Effector memory CD8-positive, alpha-beta T cell (primary cell): ENCODE results near the gene CEACAM1.
"Not testable (repeated sequence)": the region's sequence is repeated elsewhere in the genome, so short reads cannot be mapped to it uniquely, and the experiment has no call there.

ENCODE experiments used
- ATAC-seq: fragments of 150-1000 bp; cut with Tn5 transposase; replicated peaks from 2 replicates; pipeline ENCODE4 v1.10.0; 2021; ENCODE audit warnings: mild to moderate bottlenecking, moderate library complexity
- DNase-seq, 3 experiments: peaks; one replicate each; pipeline ENCODE4 v3.0.0; 2021
- H3K27ac Mint-ChIP-seq, 2 donors: one replicate each; pipeline ENCODE4 v1.8.0; 2022; ENCODE audit warnings: mild to moderate bottlenecking in 2 of 2, mixed read lengths in 2 of 2, moderate library complexity in 2 of 2
- H3K27me3 Mint-ChIP-seq, 2 donors: one replicate each; pipeline ENCODE4 v1.8.0; 2022; ENCODE audit warnings: mixed read lengths in 2 of 2
- H3K36me3 Mint-ChIP-seq: one replicate; pipeline ENCODE4 v1.8.0; 2022; ENCODE audit warnings: mild to moderate bottlenecking, moderate library complexity, mixed read lengths; ENCODE audit not compliant: insufficient read depth
- H3K4me1 Mint-ChIP-seq, 2 donors: one replicate each; pipeline ENCODE4 v1.8.0; 2022; ENCODE audit warnings: low read depth in 2 of 2, mixed read lengths in 2 of 2
- H3K4me3 Mint-ChIP-seq, 2 donors: one replicate each; pipeline ENCODE4 v1.8.0; 2022; ENCODE audit warnings: mild to moderate bottlenecking in 2 of 2, mixed read lengths in 2 of 2, moderate library complexity in 2 of 2
- H3K9me3 Mint-ChIP-seq, 2 donors: one replicate each; pipeline ENCODE4 v1.8.0; 2022; ENCODE audit warnings: mixed read lengths in 2 of 2

Gene CEACAM1

GRCh38 chr19:42514449-42514848 is 13.8 kb downstream of the CEACAM1 start:
- H3K27ac Mint-ChIP-seq = no peak overlapping the region
- H3K4me3 Mint-ChIP-seq = no peak overlapping the region
- no peak for DNase-seq
- no peaks in the 10 kb centered on the region for H3K9me3 Mint-ChIP-seq
- ATAC-seq = no peak
- H3K27me3 Mint-ChIP-seq = no peaks in the 10 kb centered on the region
- H3K4me1 Mint-ChIP-seq = peaks cover 0 to 2% of the 10 kb centered on the region in 2 donors
- no peaks in the 10 kb centered on the region for H3K36me3 Mint-ChIP-seq

GRCh38 chr19:42512743-42513304 is 15.5 kb downstream of the CEACAM1 start:
- H3K27ac Mint-ChIP-seq = no peak overlapping the region

GRCh38 chr19:42512130-42512636 is 16.1 kb downstream of the CEACAM1 start:
- H3K4me3 Mint-ChIP-seq = no peak overlapping the region
- no peaks in the 10 kb centered on the region for H3K36me3 Mint-ChIP-seq
- no peak overlapping the region for H3K27ac Mint-ChIP-seq
- H3K4me1 Mint-ChIP-seq = peaks cover 0 to 2% of the 10 kb centered on the region in 2 donors
- no peak for ATAC-seq
- H3K27me3 Mint-ChIP-seq = no peaks in the 10 kb centered on the region
- no peak for DNase-seq
- no peaks in the 10 kb centered on the region for H3K9me3 Mint-ChIP-seq

More at GRCh38 chr19:42512743-42513304, 15.5 kb downstream of the CEACAM1 start:
- no peaks in the 10 kb centered on the region for H3K9me3 Mint-ChIP-seq
- ATAC-seq = no peak
- H3K36me3 Mint-ChIP-seq = no peaks in the 10 kb centered on the region
- H3K4me1 Mint-ChIP-seq = peaks cover 0 to 2% of the 10 kb centered on the region in 2 donors
- no peak for DNase-seq
- H3K4me3 Mint-ChIP-seq = no peak overlapping the region
- no peaks in the 10 kb centered on the region for H3K27me3 Mint-ChIP-seq

- ATAC-seq (no peak), DNase-seq (no peak)
- no peaks in the 10 kb centered on the region for H3K27me3 Mint-ChIP-seq
- no peaks in the 10 kb centered on the region for H3K9me3 Mint-ChIP-seq
- H3K4me3 Mint-ChIP-seq = no peak overlapping the region
- H3K36me3 Mint-ChIP-seq = no peaks in the 10 kb centered on the region
- H3K27ac Mint-ChIP-seq = no peak overlapping the region
- peaks cover 0 to 2% of the 10 kb centered on the region in 2 donors for H3K4me1 Mint-ChIP-seq
These were observed 16.9 kb downstream of the CEACAM1 start for GRCh38 chr19:42511340-42511739.

- Mint-ChIP-seq H3K9me3 (no peaks in the 10 kb centered on the region), H3K36me3 (no peaks in the 10 kb centered on the region), H3K27me3 (no peaks in the 10 kb centered on the region), H3K27ac (no peak overlapping the region), H3K4me1 (peaks cover 0 to 2% of the 10 kb centered on the region in 2 donors), H3K4me3 (no peak overlapping the region)
- ATAC-seq = no peak
- no peak for DNase-seq
These were observed 19.3 kb downstream of the CEACAM1 start for GRCh38 chr19:42508892-42509444.

- H3K36me3 Mint-ChIP-seq = no peaks in the 10 kb centered on the region
- no peak overlapping the region for H3K4me3 Mint-ChIP-seq
- no peak overlapping the region for H3K27ac Mint-ChIP-seq
- ATAC-seq (no peak), DNase-seq (no peak)
- no peaks in the 10 kb centered on the region for H3K27me3 Mint-ChIP-seq
- H3K4me1 Mint-ChIP-seq = no peaks in the 10 kb centered on the region
- H3K9me3 Mint-ChIP-seq = no peaks in the 10 kb centered on the region
These were observed 23.2 kb downstream of the CEACAM1 start for GRCh38 chr19:42505066-42505465.

GRCh38 chr19:42501733-42502132 is 26.5 kb downstream of the CEACAM1 start:
- no peak overlapping the region for H3K4me3 Mint-ChIP-seq
- H3K27me3 Mint-ChIP-seq = no peaks in the 10 kb centered on the region
- DNase-seq (no peak), ATAC-seq (no peak)
- H3K4me1 Mint-ChIP-seq = no peaks in the 10 kb centered on the region
- H3K9me3 Mint-ChIP-seq = no peaks in the 10 kb centered on the region
- no peak overlapping the region for H3K27ac Mint-ChIP-seq
- no peaks in the 10 kb centered on the region for H3K36me3 Mint-ChIP-seq

GRCh38 chr19:42501243-42501642 is 27.0 kb downstream of the CEACAM1 start:
- H3K4me1 Mint-ChIP-seq, DNase-seq, ATAC-seq, H3K36me3 Mint-ChIP-seq, H3K4me3 Mint-ChIP-seq, H3K27me3 Mint-ChIP-seq, H3K27ac Mint-ChIP-seq, H3K9me3 Mint-ChIP-seq: not testable (repeated sequence)

- Mint-ChIP-seq H3K27ac (peak overlapping the region in 1 of 2 donors; percentile 18), H3K36me3 (peaks cover 2% of the 10 kb centered on the region), H3K4me1 (no peaks in the 10 kb centered on the region), H3K9me3 (no peaks in the 10 kb centered on the region), H3K27me3 (no peaks in the 10 kb centered on the region), H3K4me3 (no peak overlapping the region)
- no peak for DNase-seq
- ATAC-seq = no peak
These were observed 30.0 kb downstream of the CEACAM1 start for GRCh38 chr19:42498169-42498757.

GRCh38 chr19:42497492-42498168 is 30.7 kb downstream of the CEACAM1 start:
- H3K27ac Mint-ChIP-seq = no peak overlapping the region

GRCh38 chr19:42496460-42497133 is 31.7 kb downstream of the CEACAM1 start:
- H3K4me1 Mint-ChIP-seq = no peaks in the 10 kb centered on the region
- DNase-seq (no peak), ATAC-seq (no peak)
- H3K9me3 Mint-ChIP-seq = no peaks in the 10 kb centered on the region
- H3K27ac Mint-ChIP-seq = no peak overlapping the region
- no peaks in the 10 kb centered on the region for H3K27me3 Mint-ChIP-seq
- peaks cover 2% of the 10 kb centered on the region for H3K36me3 Mint-ChIP-seq
- H3K4me3 Mint-ChIP-seq = no peak overlapping the region

More at GRCh38 chr19:42497492-42498168, 30.7 kb downstream of the CEACAM1 start:
- Mint-ChIP-seq H3K4me1 (no peaks in the 10 kb centered on the region), H3K27me3 (no peaks in the 10 kb centered on the region), H3K9me3 (no peaks in the 10 kb centered on the region), H3K36me3 (peaks cover 2% of the 10 kb centered on the region), H3K4me3 (no peak overlapping the region)
- DNase-seq (no peak), ATAC-seq (no peak)

GRCh38 chr19:42495663-42496062 is 32.6 kb downstream of the CEACAM1 start:
- DNase-seq = no peak
- Mint-ChIP-seq H3K27me3 (no peaks in the 10 kb centered on the region), H3K9me3 (no peaks in the 10 kb centered on the region), H3K4me1 (no peaks in the 10 kb centered on the region), H3K27ac (no peak overlapping the region), H3K4me3 (no peak overlapping the region), H3K36me3 (peaks cover 2% of the 10 kb centered on the region)
- ATAC-seq = no peak

GRCh38 chr19:42494321-42494720 is 34.0 kb downstream of the CEACAM1 start:
- ATAC-seq (no peak), DNase-seq (no peak)
- no peak overlapping the region for H3K27ac Mint-ChIP-seq
- no peaks in the 10 kb centered on the region for H3K4me1 Mint-ChIP-seq
- peaks cover 2% of the 10 kb centered on the region for H3K36me3 Mint-ChIP-seq
- no peaks in the 10 kb centered on the region for H3K27me3 Mint-ChIP-seq
- no peaks in the 10 kb centered on the region for H3K9me3 Mint-ChIP-seq
- H3K4me3 Mint-ChIP-seq = no peak overlapping the region
